HEK293 (cell line): ENCODE data around the gene ARHGAP26.

Source experiments
- YY1 ChIP-seq: fragments of 450-650 bp; formaldehyde crosslinking; IDR thresholded peaks from 2 replicates; pipeline ENCODE4 v1.5.1; 2018; ENCODE audit warnings: missing biosample characterization, missing genetic modification characterization
- ZFHX2 ChIP-seq: fragments of 450-650 bp; formaldehyde crosslinking; conservative IDR thresholded peaks from 2 replicates; pipeline ENCODE4 v1.5.1; 2016; ENCODE audit warnings: missing biosample characterization, missing genetic modification characterization
- ZNF138 ChIP-seq: fragments of 450-650 bp; formaldehyde crosslinking; IDR thresholded peaks from 2 replicates; pipeline ENCODE4 v1.5.1; 2016; ENCODE audit warnings: missing biosample characterization, missing genetic modification characterization, borderline replicate concordance
- ZNF362 ChIP-seq: fragments of 450-650 bp; formaldehyde crosslinking; IDR thresholded peaks from 2 replicates; pipeline ENCODE4 v1.5.1; 2016; ENCODE audit warnings: missing biosample characterization, missing genetic modification characterization
- ZNF514 ChIP-seq: fragments of 450-650 bp; formaldehyde crosslinking; IDR thresholded peaks from 2 replicates; pipeline ENCODE4 v1.5.1; 2016; ENCODE audit warnings: missing biosample characterization, missing genetic modification characterization
- ZNF654 ChIP-seq: fragments of 450-650 bp; formaldehyde crosslinking; IDR thresholded peaks from 2 replicates; pipeline ENCODE4 v1.5.1; 2016; ENCODE audit warnings: low read depth, missing biosample characterization, missing genetic modification characterization
- TF ChIP-seq, protein P1 (sequence below): fragments of 450-650 bp; formaldehyde crosslinking; IDR thresholded peaks from 2 replicates; pipeline ENCODE4 v1.5.1; 2016; ENCODE audit warnings: missing biosample characterization, missing genetic modification characterization

DNA sequence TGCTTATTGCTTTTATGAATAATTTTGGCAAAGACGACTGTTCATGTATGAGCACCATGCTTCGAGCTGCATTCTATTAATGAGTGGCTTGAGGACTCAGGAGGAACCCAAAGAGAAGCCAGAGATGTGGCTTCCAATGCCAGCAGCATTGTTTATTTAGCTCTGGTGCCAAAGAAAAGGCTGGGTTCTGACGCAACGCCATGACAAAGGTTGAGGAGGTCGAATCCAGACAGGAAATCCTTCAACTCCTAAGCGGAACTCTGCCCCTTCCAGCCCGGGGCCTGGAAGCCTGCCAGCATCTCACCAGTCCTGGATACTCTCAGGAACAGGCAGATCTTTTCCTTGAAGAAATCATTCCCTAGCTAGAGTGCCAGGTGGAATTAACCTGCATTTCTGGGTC is 104.4 kb downstream of the ARHGAP26 start:
- TF ChIP-seq ZNF654 (tag by site-specific recombination), result no peak
- TF ChIP-seq, protein P1, sequence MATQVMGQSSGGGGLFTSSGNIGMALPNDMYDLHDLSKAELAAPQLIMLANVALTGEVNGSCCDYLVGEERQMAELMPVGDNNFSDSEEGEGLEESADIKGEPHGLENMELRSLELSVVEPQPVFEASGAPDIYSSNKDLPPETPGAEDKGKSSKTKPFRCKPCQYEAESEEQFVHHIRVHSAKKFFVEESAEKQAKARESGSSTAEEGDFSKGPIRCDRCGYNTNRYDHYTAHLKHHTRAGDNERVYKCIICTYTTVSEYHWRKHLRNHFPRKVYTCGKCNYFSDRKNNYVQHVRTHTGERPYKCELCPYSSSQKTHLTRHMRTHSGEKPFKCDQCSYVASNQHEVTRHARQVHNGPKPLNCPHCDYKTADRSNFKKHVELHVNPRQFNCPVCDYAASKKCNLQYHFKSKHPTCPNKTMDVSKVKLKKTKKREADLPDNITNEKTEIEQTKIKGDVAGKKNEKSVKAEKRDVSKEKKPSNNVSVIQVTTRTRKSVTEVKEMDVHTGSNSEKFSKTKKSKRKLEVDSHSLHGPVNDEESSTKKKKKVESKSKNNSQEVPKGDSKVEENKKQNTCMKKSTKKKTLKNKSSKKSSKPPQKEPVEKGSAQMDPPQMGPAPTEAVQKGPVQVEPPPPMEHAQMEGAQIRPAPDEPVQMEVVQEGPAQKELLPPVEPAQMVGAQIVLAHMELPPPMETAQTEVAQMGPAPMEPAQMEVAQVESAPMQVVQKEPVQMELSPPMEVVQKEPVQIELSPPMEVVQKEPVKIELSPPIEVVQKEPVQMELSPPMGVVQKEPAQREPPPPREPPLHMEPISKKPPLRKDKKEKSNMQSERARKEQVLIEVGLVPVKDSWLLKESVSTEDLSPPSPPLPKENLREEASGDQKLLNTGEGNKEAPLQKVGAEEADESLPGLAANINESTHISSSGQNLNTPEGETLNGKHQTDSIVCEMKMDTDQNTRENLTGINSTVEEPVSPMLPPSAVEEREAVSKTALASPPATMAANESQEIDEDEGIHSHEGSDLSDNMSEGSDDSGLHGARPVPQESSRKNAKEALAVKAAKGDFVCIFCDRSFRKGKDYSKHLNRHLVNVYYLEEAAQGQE (tag by site-specific recombination), result no peak
- no peak for TF ChIP-seq ZNF138 (tag by site-specific recombination)
- TF ChIP-seq ZNF514 (tag by site-specific recombination), result no peak
- no peak for TF ChIP-seq ZNF362 (tag by site-specific recombination)
- TF ChIP-seq YY1 (tag by site-specific recombination), result no peak
- TF ChIP-seq ZFHX2 (tag by site-specific recombination), result no peak
